Fibroblast of villous mesenchyme (primary cell): Measurements from ENCODE around the gene ZNF521. TPM values are rescaled to one million over a fixed set of nuclear protein-coding genes. Genes with fewer than 3 reads are reported as not detected.

Source experiments
- DNase-seq: peaks from one replicate; pipeline ENCODE4 v3.0.0-alpha.2; 2010; ENCODE audit warnings: low read depth
- H3K4me3 ChIP-seq: 2 replicates; pipeline ENCODE4 v1.5.1; 2011; ENCODE audit warnings: low read depth, mild to moderate bottlenecking, low read length
- CTCF ChIP-seq: IDR thresholded peaks from 2 replicates; pipeline ENCODE4 v1.5.1; 2012; ENCODE audit warnings: low read depth, mild to moderate bottlenecking, low read length; ENCODE audit not compliant: insufficient read depth
- total RNA-seq: library from RNA; depleted of rRNA; stranded (reverse); fragments of >200 nt; gene quantifications from 2 replicates; pipeline ENCODE4 v1.2.3, GENCODE V29; 2012

Gene ZNF521
- total RNA-seq, 1 donor = 4.7 TPM

GRCh38 chr18:25228410-25228809, 123.6 kb downstream of the ZNF521 start:
- H3K4me3 ChIP-seq = no peak overlapping the region
- TF ChIP-seq CTCF = no peak
- DNase-seq = no peak

GRCh38 chr18:25225151-25225550, 126.8 kb downstream of the ZNF521 start:
- no peak for TF ChIP-seq CTCF
- no peak overlapping the region for H3K4me3 ChIP-seq
- no peak for DNase-seq

- no peak overlapping the region for H3K4me3 ChIP-seq
- TF ChIP-seq CTCF = no peak
- DNase-seq = no peak
Observed at GRCh38 chr18:25223899-25224886, 127.8 kb downstream of the ZNF521 start.

- no peak for DNase-seq
- TF ChIP-seq CTCF = no peak
- no peak overlapping the region for H3K4me3 ChIP-seq
Observed at GRCh38 chr18:25223211-25223610, 128.8 kb downstream of the ZNF521 start.

- H3K4me3 ChIP-seq = no peak overlapping the region
- DNase-seq = no peak
- no peak for TF ChIP-seq CTCF
Observed at GRCh38 chr18:25222648-25223047, 129.3 kb downstream of the ZNF521 start.

GRCh38 chr18:25210622-25211021, 141.3 kb downstream of the ZNF521 start:
- TF ChIP-seq CTCF = no peak
- no peak overlapping the region for H3K4me3 ChIP-seq
- DNase-seq = no peak
